GM12878 (cell line): ENCODE measurements around the gene DOC2B. TPM values are rescaled to one million over a fixed set of nuclear protein-coding genes. Genes with fewer than 3 reads are reported as not detected.

Experiments used
- ATAC-seq: fragments of 200-7000 bp; cut with Tn5 transposase; 3 replicates; pipeline ENCODE4 v1.9.1; 2020; ENCODE audit warnings: mild to moderate bottlenecking, moderate library complexity
- BruUV-seq: library from RNA; stranded (reverse); fragments of 400-500 nt; replicated peaks from 2 replicates; lab custom pipeline; 2021; lab: Mats Ljungman, UMichigan
- CTCF ChIA-PET: fragments of 300-600 bp; sonication (Branson Sonifier 250); formaldehyde crosslinking; extraction: SDS; loops from one replicate; lab custom pipeline; 2021; ENCODE audit warnings: inconsistent platforms; lab: Yijun Ruan, JAX
- POLR2A ChIA-PET: fragments of 350-600 bp; formaldehyde crosslinking; extraction: SDS; loops from one replicate; lab custom pipeline; 2021; ENCODE audit warnings: inconsistent platforms; lab: Charles Lee
- RAD21 ChIA-PET: fragments of 300-600 bp; sonication (Branson Sonifier 250); formaldehyde crosslinking; loops from one replicate; lab custom pipeline; 2023; ENCODE audit warnings: antibody characterized with exemption; ENCODE audit not compliant: unreplicated experiment; lab: Charles Lee
- SMC1A ChIA-PET: fragments of 300-600 bp; sonication (Branson Sonifier 250); formaldehyde crosslinking; loops from one replicate; lab custom pipeline; 2023; ENCODE audit not compliant: unreplicated experiment, uncharacterized antibody; lab: Charles Lee
- DNase-seq: peaks from one replicate; pipeline ENCODE4 v3.0.0-alpha.2; 2011; ENCODE audit warnings: low read depth, low spot score
- FAIRE-seq: peaks from 3 replicates; lab custom pipeline; 2011; peaks lifted over from hg19 to GRCh38; lab: Jason Lieb, UNC
- H2AFZ ChIP-seq: 2 replicates; pipeline ENCODE4 v1.6.0; 2011; ENCODE audit warnings: low read depth, low read length, control low read depth; ENCODE audit not compliant: control insufficient read depth
- H3K27ac ChIP-seq: 2 replicates; pipeline ENCODE4 v1.5.1; 2011; ENCODE audit warnings: control low read depth; ENCODE audit not compliant: control insufficient read depth, insufficient read depth
- H3K27me3 ChIP-seq, 2 experiments: replicated peaks in 1 of 2; 2 replicates each; pipeline versions ENCODE4 v1.6.0 to v1.6.1; 2011; ENCODE audit warnings: low read length in 1 of 2; ENCODE audit not compliant: control insufficient read depth in 2 of 2, insufficient read depth in 2 of 2
- H3K36me3 ChIP-seq, 2 experiments: 2 replicates each; pipeline ENCODE4 v1.5.1; 2011; ENCODE audit warnings: low read length in 1 of 2; ENCODE audit not compliant: control insufficient read depth in 2 of 2, insufficient read depth in 2 of 2
- H3K4me1 ChIP-seq: 2 replicates; pipeline ENCODE4 v1.6.1; 2011; ENCODE audit warnings: mild to moderate bottlenecking, low read length, moderate library complexity, mixed read lengths; ENCODE audit not compliant: control insufficient read depth, insufficient read depth
- H3K4me2 ChIP-seq: 2 replicates; pipeline ENCODE4 v1.6.0; 2011; ENCODE audit warnings: control low read depth; ENCODE audit not compliant: control insufficient read depth, insufficient read depth
- H3K4me3 ChIP-seq: fragments of 200-600 bp; sonication (generic); 2 replicates; pipeline ENCODE4 v1.5.1; 2016
- H3K79me2 ChIP-seq: 2 replicates; pipeline ENCODE4 v1.6.0; 2011; ENCODE audit warnings: low read length; ENCODE audit not compliant: control insufficient read depth, insufficient read depth
- H3K9ac ChIP-seq: 2 replicates; pipeline ENCODE4 v1.8.0; 2011; ENCODE audit warnings: low read length, control low read depth, mixed read lengths; ENCODE audit not compliant: control insufficient read depth, insufficient read depth
- H3K9me3 ChIP-seq: replicated peaks from 3 replicates; pipeline ENCODE4 v1.5.1; 2011; ENCODE audit warnings: mild to moderate bottlenecking, low read length; ENCODE audit not compliant: control insufficient read depth, insufficient read depth
- H4K20me1 ChIP-seq: 2 replicates; pipeline ENCODE4 v1.6.0; 2011; ENCODE audit not compliant: control insufficient read depth, insufficient read depth
- ATF7 ChIP-seq: fragments of 450-650 bp; IDR thresholded peaks from 2 replicates; pipeline ENCODE4 v1.6.1; 2016; ENCODE audit warnings: low read depth, mild to moderate bottlenecking
- BCL11A ChIP-seq: IDR thresholded peaks from 2 replicates; pipeline ENCODE4 v1.6.1; 2011; ENCODE audit warnings: low read depth, low read length
- CBFB ChIP-seq: IDR thresholded peaks from 2 replicates; pipeline ENCODE4 v1.6.1; 2016; ENCODE audit warnings: antibody characterized with exemption, low read depth
- CBX3 ChIP-seq: fragments of 200-600 bp; sonication (generic); IDR thresholded peaks from 2 replicates; pipeline ENCODE4 v1.6.1; 2016; ENCODE audit warnings: low read depth, borderline replicate concordance
- CHD1 ChIP-seq: IDR thresholded peaks from 2 replicates; pipeline ENCODE4 v1.6.1; 2012; ENCODE audit warnings: low read depth, low read length, improper control_type of control experiment
- CTCF ChIP-seq, 3 experiments: IDR thresholded peaks in 2 of 3; conservative IDR thresholded peaks in 1 of 3; 2 replicates each; pipeline ENCODE4 v1.5.1; 2011; ENCODE audit warnings: low read depth in 3 of 3, low read length in 3 of 3, mild to moderate bottlenecking in 3 of 3, control low read depth in 2 of 3, moderate library complexity in 2 of 3, inconsistent platforms in 1 of 3, mixed read lengths in 1 of 3; ENCODE audit not compliant: control insufficient read depth in 2 of 3, insufficient read depth in 1 of 3; ENCODE audit errors: extremely low read depth in 1 of 3
- EGR1 ChIP-seq, 2 experiments: IDR thresholded peaks; 1 replicate in 1 of 2; 2 replicates in 1 of 2; pipeline ENCODE4 v1.6.1; 2011 to 2012; ENCODE audit warnings: low read depth in 2 of 2, low read length in 2 of 2, borderline replicate concordance in 1 of 2, mild to moderate bottlenecking in 1 of 2, moderate library complexity in 1 of 2
- ETV6 ChIP-seq, 2 experiments: fragments of 450-650 bp in 1 of 2; IDR thresholded peaks in 1 of 2; conservative IDR thresholded peaks in 1 of 2; 2 replicates each; pipeline ENCODE4 v1.6.1; 2014; ENCODE audit warnings: antibody characterized with exemption in 1 of 2, borderline replicate concordance in 1 of 2, low read depth in 1 of 2, mild to moderate bottlenecking in 1 of 2, moderate library complexity in 1 of 2
- KLF5 ChIP-seq: fragments of 450-650 bp; IDR thresholded peaks from 2 replicates; pipeline ENCODE4 v1.6.1; 2014; ENCODE audit warnings: mild to moderate bottlenecking; ENCODE audit not compliant: partially characterized antibody
- MEF2A ChIP-seq: IDR thresholded peaks from 2 replicates; pipeline ENCODE4 v1.6.1; 2011; ENCODE audit warnings: low read depth, mild to moderate bottlenecking, low read length, moderate library complexity; ENCODE audit not compliant: insufficient read depth
- MTA2 ChIP-seq: fragments of 450-650 bp; IDR thresholded peaks from 2 replicates; pipeline ENCODE4 v1.6.1; 2016; ENCODE audit warnings: low read depth, mild to moderate bottlenecking, moderate library complexity
- NFXL1 ChIP-seq: fragments of 450-650 bp; IDR thresholded peaks from 2 replicates; pipeline ENCODE4 v1.6.1; 2017; ENCODE audit warnings: antibody characterized with exemption, mild to moderate bottlenecking, borderline replicate concordance
- NFYA ChIP-seq: IDR thresholded peaks from 2 replicates; pipeline ENCODE4 v1.6.1; 2011; ENCODE audit warnings: low read depth, mild to moderate bottlenecking, low read length, improper control_type of control experiment, borderline replicate concordance
- PAX8 ChIP-seq: fragments of 450-650 bp; IDR thresholded peaks from 2 replicates; pipeline ENCODE4 v1.6.1; 2017; ENCODE audit warnings: mild to moderate bottlenecking, moderate library complexity
- POLR2AphosphoS2 ChIP-seq: IDR thresholded peaks from 2 replicates; pipeline ENCODE4 v1.6.1; 2011; ENCODE audit warnings: low read depth, mild to moderate bottlenecking, low read length, improper control_type of control experiment, moderate library complexity
- SRF ChIP-seq, 2 experiments: IDR thresholded peaks; 2 replicates each; pipeline ENCODE4 v1.6.1; 2011; ENCODE audit warnings: low read depth in 2 of 2, low read length in 2 of 2, mild to moderate bottlenecking in 1 of 2, moderate library complexity in 1 of 2
- SUPT20H ChIP-seq: IDR thresholded peaks from 2 replicates; pipeline ENCODE4 v1.6.1; 2011; ENCODE audit warnings: low read depth, mild to moderate bottlenecking, low read length, moderate library complexity, borderline replicate concordance; ENCODE audit not compliant: control insufficient read depth
- TARDBP ChIP-seq: IDR thresholded peaks from 2 replicates; pipeline ENCODE4 v1.6.1; 2016; ENCODE audit warnings: borderline replicate concordance
- TBL1XR1 ChIP-seq: IDR thresholded peaks from 2 replicates; pipeline ENCODE4 v1.6.1; 2012; ENCODE audit warnings: low read depth, low read length, improper control_type of control experiment
- ZNF217 ChIP-seq: fragments of 450-650 bp; IDR thresholded peaks from 2 replicates; pipeline ENCODE4 v1.6.1; 2017; ENCODE audit warnings: antibody characterized with exemption, mild to moderate bottlenecking
- WGBS: methylation state at CpG from one replicate; pipeline ENCODE4 v1.1.6; 2016; ENCODE audit warnings: low lambda C conversion rate; ENCODE audit not compliant: insufficient replicate concordance, insufficient coverage; ENCODE audit errors: missing lambda C conversion rate; 5-methylcytosine and 5-hydroxymethylcytosine counted together
- in situ Hi-C: fragments of 300-500 bp; cut with MboI; formaldehyde crosslinking; loops from 9 replicates; pipeline ENCODE4 v1.14.3; 2018; ENCODE audit warnings: mixed read lengths
- intact Hi-C: fragments of 100-400 bp; cut with micrococcal nuclease; formaldehyde crosslinking; loops from one replicate; pipeline ENCODE4 v1.14.2; 2022; ENCODE audit not compliant: unreplicated experiment
- polyA plus RNA-seq, 11 experiments: library from polyadenylated mRNA; depleted of rRNA in 4 of 11; unstranded in 6 of 11; stranded (reverse) in 5 of 11; fragments of >200 nt; fragmentation: Nextera tagmentation in 4 of 11; fragmentation: Illumina TruSeq in 1 of 11; extraction: Ambion mirVana in 4 of 11; extraction: Trizol in 1 of 11; gene quantifications; 1 replicate in 1 of 11; 2 replicates in 10 of 11; pipeline versions ENCODE4 v1.2.1 to v1.2.3, GENCODE V29; 2011 to 2016; ENCODE audit warnings: inconsistent platforms in 2 of 11, missing spikeins in 2 of 11, low read depth in 1 of 11
- total RNA-seq, 4 experiments: library from RNA; depleted of rRNA in 3 of 4; stranded (reverse); fragments of >200 nt in 3 of 4; fragmentation: Illumina TruSeq in 1 of 4; extraction: Trizol in 1 of 4; gene quantifications; 2 replicates each; pipeline versions ENCODE4 v1.2.1 to v1.2.3, GENCODE V29; 2013 to 2021

Gene DOC2B
- total and polyA plus RNA-seq, 10 of the 15 experiments (the other 5 are each of a cell fraction or from before 2014, with no cell fraction given) = not detected

- TF ChIP-seq NFXL1 = no peak
- TF ChIP-seq TARDBP = no peak
- no peak for TF ChIP-seq NFYA
Observed at GRCh38 chr17:222172-222571, 40.7 kb upstream of the DOC2B start (continued).

- DNase-seq (no peak), ATAC-seq (no peak), FAIRE-seq (no peak)
- intact Hi-C loops (no loop called here), in situ Hi-C loops (no loop called here)
- Histone ChIP-seq H3K9ac (no peak overlapping the region), H4K20me1 (no peaks in the 10 kb centered on the region), H3K9me3 (no peaks in the 10 kb centered on the region), H3K36me3 (no peaks in the 10 kb centered on the region), H3K4me3 (no peak overlapping the region), H3K27me3 (no peaks in the 10 kb centered on the region), H2AFZ (no peak overlapping the region), H3K4me2 (no peak overlapping the region), H3K79me2 (no peaks in the 10 kb centered on the region), H3K27ac (no peak overlapping the region), H3K4me1 (no peaks in the 10 kb centered on the region)
- TF ChIP-seq MTA2 = no peak
- no peak for TF ChIP-seq MEF2A
- TF ChIP-seq SRF (IDR thresholded peaks at IDR 0.05; ENCODE audit: low read depth in 2 of 2, low read length in 2 of 2) = no peak
- no peak for TF ChIP-seq SUPT20H
- no peak for TF ChIP-seq TBL1XR1
- TF ChIP-seq CBX3 = no peak
- TF ChIP-seq KLF5 = no peak
- no peak for TF ChIP-seq TARDBP
- TF ChIP-seq CTCF (IDR thresholded peaks at IDR 0.05 in 2 of 3, conservative IDR thresholded peaks at IDR 0.05 in 1 of 3; ENCODE audit: control insufficient read depth in 2 of 3, extremely low read depth in 1 of 3, insufficient read depth in 1 of 3, low read depth in 3 of 3, low read length in 3 of 3) = no peak
- TF ChIP-seq CBFB = no peak
- TF ChIP-seq POLR2AphosphoS2 = no peak
- TF ChIP-seq EGR1 (IDR thresholded peaks at IDR 0.05; ENCODE audit: borderline replicate concordance in 1 of 2, low read depth in 2 of 2, low read length in 2 of 2) = no peak
- TF ChIP-seq PAX8 = no peak
- TF ChIP-seq BCL11A = no peak
- TF ChIP-seq ZNF217 = no peak
- TF ChIP-seq CHD1 = no peak
- TF ChIP-seq ETV6 (conservative IDR thresholded peaks at IDR 0.05 in 1 of 2, IDR thresholded peaks at IDR 0.05 in 1 of 2; ENCODE audit: borderline replicate concordance in 1 of 2, low read depth in 1 of 2) = no peak
- TF ChIP-seq ATF7 = no peak
- WGBS = 16% methylated on average over 10 of the region's 10 CpGs
- POLR2A ChIA-PET = no interaction called here
- RAD21 ChIA-PET = no interaction called here
- CTCF ChIA-PET = interaction anchor here (0.6 kb wide), 1 partner anchor 63 kb away, joined by 4 read pairs; no protein-coding TSS in a partner anchor
- SMC1A ChIA-PET = no interaction called here
- no TSS peak for BruUV-seq
Observed at GRCh38 chr17:219696-220095, 38.2 kb upstream of the DOC2B start.
